Mesodermal cell (in vitro differentiated cells): ENCODE measurements around the gene OSBPL2.

Experiments used
- H3K27ac ChIP-seq: 2 replicates; pipeline ENCODE4 v1.7.0; 2013; ENCODE audit warnings: mild to moderate bottlenecking, low read depth, low read length, moderate library complexity; ENCODE audit not compliant: severe bottlenecking
- H3K36me3 ChIP-seq: 2 replicates; pipeline ENCODE4 v1.7.1; 2013; ENCODE audit warnings: mild to moderate bottlenecking, low read length, moderate library complexity; ENCODE audit not compliant: control insufficient read depth, insufficient read depth
- H3K4me1 ChIP-seq: one replicate; pipeline ENCODE4 v1.7.1; 2013; ENCODE audit warnings: mild to moderate bottlenecking, low read length; ENCODE audit not compliant: insufficient read depth, control insufficient read depth, poor library complexity, severe bottlenecking
- H3K4me3 ChIP-seq: 2 replicates; pipeline ENCODE4 v1.7.0; 2013; ENCODE audit warnings: low read length, control low read depth, mild to moderate bottlenecking; ENCODE audit not compliant: insufficient read depth, poor library complexity, severe bottlenecking; ENCODE audit errors: extremely low read depth
- H3K9me3 ChIP-seq: 2 replicates; pipeline ENCODE4 v1.7.1; 2013; ENCODE audit warnings: mild to moderate bottlenecking, low read length, moderate library complexity; ENCODE audit not compliant: control insufficient read depth
- WGBS, 2 experiments: methylation state at CpG; one replicate each; pipeline ENCODE4 v1.1.5; 2013; ENCODE audit warnings: missing lambda C conversion rate in 2 of 2; ENCODE audit not compliant: insufficient coverage in 2 of 2; 5-methylcytosine and 5-hydroxymethylcytosine counted together

Gene OSBPL2

GRCh38 chr20:62236766-62237513 is 1.4 kb upstream of the OSBPL2 start:
- Histone ChIP-seq H3K36me3 (peaks cover 9% of the 10 kb centered on the region), H3K4me1 (no peaks in the 10 kb centered on the region), H3K4me3 (no peak overlapping the region), H3K27ac (peak overlapping the region; percentile 62), H3K9me3 (no peaks in the 10 kb centered on the region)
- 62 to 64% methylated on average over 21 to 24 of the region's 28 CpGs for WGBS, 2 experiments

- Histone ChIP-seq H3K4me3 (no peak overlapping the region), H3K27ac (no peak overlapping the region), H3K9me3 (no peaks in the 10 kb centered on the region), H3K36me3 (peaks cover 11% of the 10 kb centered on the region), H3K4me1 (no peaks in the 10 kb centered on the region)
- 60 to 100% methylated on average over 1 of the region's 1 CpG for whole genome bisulfite sequencing, 2 experiments
Measured at GRCh38 chr20:62237514-62237800, 864 bp upstream of the OSBPL2 start.

- Histone ChIP-seq H3K4me1 (no peaks in the 10 kb centered on the region), H3K27ac (no peak overlapping the region), H3K9me3 (no peaks in the 10 kb centered on the region), H3K36me3 (peaks cover 22% of the 10 kb centered on the region), H3K4me3 (peak overlapping the region; percentile 67)
- 3% methylated on average over 31 to 33 of the region's 70 CpGs for WGBS, 2 experiments
Measured at GRCh38 chr20:62238569-62239277, 402 bp downstream of the OSBPL2 start.

GRCh38 chr20:62239278-62239879 is 1.1 kb downstream of the OSBPL2 start:
- H3K4me1 ChIP-seq: no peaks in the 10 kb centered on the region
- H3K27ac ChIP-seq: no peak overlapping the region
- peak overlapping the region; percentile 67 for H3K4me3 ChIP-seq
- H3K36me3 ChIP-seq: peaks cover 28% of the 10 kb centered on the region
- 67% methylated on average over 19 to 22 of the region's 23 CpGs for WGBS, 2 experiments
- H3K9me3 ChIP-seq: no peaks in the 10 kb centered on the region

- WGBS, 2 experiments: 97 to 100% methylated on average over 10 to 11 of the region's 13 CpGs
- Histone ChIP-seq H3K36me3 (peaks cover 28% of the 10 kb centered on the region), H3K9me3 (no peaks in the 10 kb centered on the region), H3K4me1 (no peaks in the 10 kb centered on the region), H3K4me3 (no peak overlapping the region), H3K27ac (no peak overlapping the region)
Measured at GRCh38 chr20:62240020-62240685, 1.8 kb downstream of the OSBPL2 start.

- no peaks in the 10 kb centered on the region for H3K4me1 ChIP-seq
- H3K4me3 ChIP-seq: no peak overlapping the region
- peaks cover 28% of the 10 kb centered on the region for H3K36me3 ChIP-seq
- no peak overlapping the region for H3K27ac ChIP-seq
- no peaks in the 10 kb centered on the region for H3K9me3 ChIP-seq
- WGBS, 2 experiments: 96% methylated on average over 7 to 10 of the region's 10 CpGs
Measured at GRCh38 chr20:62241506-62241905, 3.2 kb downstream of the OSBPL2 start.

- Histone ChIP-seq H3K36me3 (peaks cover 28% of the 10 kb centered on the region), H3K9me3 (no peaks in the 10 kb centered on the region), H3K4me1 (no peaks in the 10 kb centered on the region), H3K27ac (no peak overlapping the region), H3K4me3 (no peak overlapping the region)
- WGBS, 2 experiments: 95 to 96% methylated on average over 6 of the region's 6 CpGs
Measured at GRCh38 chr20:62242176-62242575, 3.9 kb downstream of the OSBPL2 start.

- 89 to 90% methylated on average over 18 to 21 of the region's 22 CpGs for WGBS, 2 experiments
- H3K36me3 ChIP-seq: peaks cover 28% of the 10 kb centered on the region
- no peak overlapping the region for H3K4me3 ChIP-seq
- no peaks in the 10 kb centered on the region for H3K9me3 ChIP-seq
- H3K4me1 ChIP-seq: no peaks in the 10 kb centered on the region
- no peak overlapping the region for H3K27ac ChIP-seq
Measured at GRCh38 chr20:62243106-62243505, 4.8 kb downstream of the OSBPL2 start.

GRCh38 chr20:62243906-62244515 is 5.7 kb downstream of the OSBPL2 start:
- H3K27ac ChIP-seq: no peak overlapping the region
- 90 to 95% methylated on average over 10 to 17 of the region's 21 CpGs for WGBS, 2 experiments

GRCh38 chr20:62244644-62245108 is 6.4 kb downstream of the OSBPL2 start:
- H3K9me3 ChIP-seq: no peaks in the 10 kb centered on the region
- H3K4me1 ChIP-seq: no peaks in the 10 kb centered on the region
- H3K27ac ChIP-seq: no peak overlapping the region
- 97% methylated on average over 14 of the region's 17 CpGs for WGBS, 2 experiments
- H3K4me3 ChIP-seq: no peak overlapping the region
- peaks cover 28% of the 10 kb centered on the region for H3K36me3 ChIP-seq

More at GRCh38 chr20:62243906-62244515, 5.7 kb downstream of the OSBPL2 start:
- Histone ChIP-seq H3K9me3 (no peaks in the 10 kb centered on the region), H3K4me1 (no peaks in the 10 kb centered on the region), H3K4me3 (no peak overlapping the region), H3K36me3 (peaks cover 28% of the 10 kb centered on the region)
